Measurements from ENCODE around the gene EDA.

EDA gene

GRCh38 chrX:70038951-70039350, 423.0 kb downstream of the EDA start:
- Mint-ChIP-seq H3K9me3 (no peaks in the 10 kb centered on the region), H3K27me3 (no peaks in the 10 kb centered on the region), H3K4me3 (no peak overlapping the region), H3K4me1 (no peaks in the 10 kb centered on the region), H3K27ac (ENCODE audit: low read depth) (no peak overlapping the region), H3K36me3 (ENCODE audit: insufficient read depth) (peaks cover 3% of the 10 kb centered on the region)
- ATAC-seq (replicated peaks; ENCODE audit: extremely low read depth, poor library complexity, severe bottlenecking) (no peak), DNase-seq (ENCODE audit: low spot score in 2 of 2) (no peak)

- H3K27ac Mint-ChIP-seq (ENCODE audit: low read depth) = no peak overlapping the region
- ATAC-seq (replicated peaks; ENCODE audit: extremely low read depth, poor library complexity, severe bottlenecking) = no peak
- no peak for DNase-seq (ENCODE audit: low spot score in 2 of 2)
- H3K4me1 Mint-ChIP-seq = no peaks in the 10 kb centered on the region
- no peaks in the 10 kb centered on the region for H3K9me3 Mint-ChIP-seq
- H3K4me3 Mint-ChIP-seq = no peak overlapping the region
- no peaks in the 10 kb centered on the region for H3K27me3 Mint-ChIP-seq
- peaks cover 3% of the 10 kb centered on the region for H3K36me3 Mint-ChIP-seq (ENCODE audit: insufficient read depth)
Measured at GRCh38 chrX:70039758-70040157, 423.8 kb downstream of the EDA start.

GRCh38 chrX:70041993-70042392, 426.1 kb downstream of the EDA start:
- H3K36me3 Mint-ChIP-seq (ENCODE audit: insufficient read depth) = peaks cover 3% of the 10 kb centered on the region
- no peaks in the 10 kb centered on the region for H3K9me3 Mint-ChIP-seq
- no peaks in the 10 kb centered on the region for H3K27me3 Mint-ChIP-seq
- no peak overlapping the region for H3K27ac Mint-ChIP-seq (ENCODE audit: low read depth)
- ATAC-seq (replicated peaks; ENCODE audit: extremely low read depth, poor library complexity, severe bottlenecking) (no peak), DNase-seq (ENCODE audit: low spot score in 2 of 2) (no peak)
- H3K4me1 Mint-ChIP-seq = no peaks in the 10 kb centered on the region
- H3K4me3 Mint-ChIP-seq = no peak overlapping the region

- Mint-ChIP-seq H3K27me3 (peaks cover 1% of the 10 kb centered on the region), H3K9me3 (no peaks in the 10 kb centered on the region), H3K4me3 (no peak overlapping the region), H3K27ac (ENCODE audit: low read depth) (no peak overlapping the region), H3K4me1 (no peaks in the 10 kb centered on the region), H3K36me3 (ENCODE audit: insufficient read depth) (peaks cover 3% of the 10 kb centered on the region)
- DNase-seq (ENCODE audit: low spot score in 2 of 2) (no peak), ATAC-seq (replicated peaks; ENCODE audit: extremely low read depth, poor library complexity, severe bottlenecking) (no peak)
Measured at GRCh38 chrX:70042399-70043371, 426.8 kb downstream of the EDA start.

- no peaks in the 10 kb centered on the region for H3K36me3 Mint-ChIP-seq (ENCODE audit: insufficient read depth)
- H3K4me3 Mint-ChIP-seq = no peak overlapping the region
- peaks cover 11% of the 10 kb centered on the region for H3K27me3 Mint-ChIP-seq
- ATAC-seq (replicated peaks; ENCODE audit: extremely low read depth, poor library complexity, severe bottlenecking) (no peak), DNase-seq (ENCODE audit: low spot score in 2 of 2) (no peak)
- no peak overlapping the region for H3K27ac Mint-ChIP-seq (ENCODE audit: low read depth)
- H3K4me1 Mint-ChIP-seq = no peaks in the 10 kb centered on the region
- H3K9me3 Mint-ChIP-seq = no peaks in the 10 kb centered on the region
Measured at GRCh38 chrX:70043685-70044084, 427.8 kb downstream of the EDA start.

- ATAC-seq (replicated peaks; ENCODE audit: extremely low read depth, poor library complexity, severe bottlenecking) (no peak), DNase-seq (ENCODE audit: low spot score in 2 of 2) (no peak)
- no peak overlapping the region for H3K27ac Mint-ChIP-seq (ENCODE audit: low read depth)
- H3K4me1 Mint-ChIP-seq = no peaks in the 10 kb centered on the region
- peaks cover 14% of the 10 kb centered on the region for H3K27me3 Mint-ChIP-seq
- no peak overlapping the region for H3K4me3 Mint-ChIP-seq
- H3K9me3 Mint-ChIP-seq = no peaks in the 10 kb centered on the region
- no peaks in the 10 kb centered on the region for H3K36me3 Mint-ChIP-seq (ENCODE audit: insufficient read depth)
Measured at GRCh38 chrX:70044541-70045245, 428.8 kb downstream of the EDA start.

- Mint-ChIP-seq H3K4me1 (no peaks in the 10 kb centered on the region), H3K36me3 (ENCODE audit: insufficient read depth) (no peaks in the 10 kb centered on the region), H3K4me3 (no peak overlapping the region), H3K9me3 (no peaks in the 10 kb centered on the region), H3K27me3 (peaks cover 26% of the 10 kb centered on the region), H3K27ac (ENCODE audit: low read depth) (no peak overlapping the region)
- no peak for DNase-seq (ENCODE audit: low spot score in 2 of 2)
- ATAC-seq (replicated peaks; ENCODE audit: extremely low read depth, poor library complexity, severe bottlenecking) = no peak
Measured at GRCh38 chrX:70046978-70047377, 431.1 kb downstream of the EDA start.

GRCh38 chrX:70049406-70049805, 433.5 kb downstream of the EDA start:
- ATAC-seq (replicated peaks; ENCODE audit: extremely low read depth, poor library complexity, severe bottlenecking) = no peak
- Mint-ChIP-seq H3K4me3 (no peak overlapping the region), H3K9me3 (no peaks in the 10 kb centered on the region), H3K27ac (ENCODE audit: low read depth) (no peak overlapping the region), H3K36me3 (ENCODE audit: insufficient read depth) (no peaks in the 10 kb centered on the region), H3K4me1 (no peaks in the 10 kb centered on the region), H3K27me3 (peaks cover 26% of the 10 kb centered on the region)
- DNase-seq (ENCODE audit: low spot score in 2 of 2) = no peak

- no peaks in the 10 kb centered on the region for H3K36me3 Mint-ChIP-seq (ENCODE audit: insufficient read depth)
- H3K4me1 Mint-ChIP-seq = no peaks in the 10 kb centered on the region
- H3K27me3 Mint-ChIP-seq = peaks cover 26% of the 10 kb centered on the region
- no peak within 1 kb of the TSS for H3K4me3 Mint-ChIP-seq
- H3K27ac Mint-ChIP-seq (ENCODE audit: low read depth) = no peak within 1 kb of the TSS
- no peak for DNase-seq (ENCODE audit: low spot score in 2 of 2)
- ATAC-seq (replicated peaks; ENCODE audit: extremely low read depth, poor library complexity, severe bottlenecking) = no peak
- no peaks in the 10 kb centered on the region for H3K9me3 Mint-ChIP-seq
Measured at GRCh38 chrX:70049925-70050324, 434.0 kb downstream of the EDA start, which contains the start of gene AWAT2. Gene AWAT2 (minus strand): TSS chrX:70049938. CDS start chrX:70049932, 6 bp downstream.

GRCh38 chrX:70052895-70053615, 437.1 kb downstream of the EDA start:
- ATAC-seq (replicated peaks; ENCODE audit: extremely low read depth, poor library complexity, severe bottlenecking) (no peak), DNase-seq (ENCODE audit: low spot score in 2 of 2) (no peak)
- Mint-ChIP-seq H3K27me3 (peaks cover 31% of the 10 kb centered on the region), H3K27ac (ENCODE audit: low read depth) (no peak overlapping the region), H3K36me3 (ENCODE audit: insufficient read depth) (no peaks in the 10 kb centered on the region), H3K9me3 (no peaks in the 10 kb centered on the region), H3K4me3 (no peak overlapping the region), H3K4me1 (no peaks in the 10 kb centered on the region)

- Mint-ChIP-seq H3K36me3 (ENCODE audit: insufficient read depth) (no peaks in the 10 kb centered on the region), H3K4me1 (no peaks in the 10 kb centered on the region), H3K27ac (ENCODE audit: low read depth) (no peak overlapping the region), H3K27me3 (peaks cover 24% of the 10 kb centered on the region), H3K9me3 (no peaks in the 10 kb centered on the region), H3K4me3 (no peak overlapping the region)
- ATAC-seq (replicated peaks; ENCODE audit: extremely low read depth, poor library complexity, severe bottlenecking) (no peak), DNase-seq (ENCODE audit: low spot score in 2 of 2) (no peak)
Measured at GRCh38 chrX:70054391-70054790, 438.5 kb downstream of the EDA start.

- Mint-ChIP-seq H3K4me1 (no peaks in the 10 kb centered on the region), H3K9me3 (no peaks in the 10 kb centered on the region), H3K36me3 (ENCODE audit: insufficient read depth) (no peaks in the 10 kb centered on the region), H3K27me3 (peaks cover 16% of the 10 kb centered on the region), H3K27ac (ENCODE audit: low read depth) (no peak within 1 kb of the TSS), H3K4me3 (no peak within 1 kb of the TSS)
- ATAC-seq (replicated peaks; ENCODE audit: extremely low read depth, poor library complexity, severe bottlenecking) = no peak
- no peak for DNase-seq (ENCODE audit: low spot score in 2 of 2)
Measured at GRCh38 chrX:70062076-70062475, 446.2 kb downstream of the EDA start, which contains the start of gene OTUD6A. Gene OTUD6A (plus strand): TSS chrX:70062457. CDS start chrX:70062525, 68 bp downstream.

All from central memory CD8-positive, alpha-beta T cell (primary cell).